Psoas muscle (tissue), 8 donors: Measurements from ENCODE around the gene ANKRD55. TPM values are rescaled to one million over a fixed set of nuclear protein-coding genes. Genes with fewer than 3 reads are reported as not detected.

Experiments
- ATAC-seq, 4 donors: fragments of 200-7000 bp; cut with Tn5 transposase; one replicate each; pipeline ENCODE4 v1.9.1; 2020; ENCODE audit warnings: moderate library complexity in 3 of 4, mild to moderate bottlenecking in 2 of 4
- DNase-seq, 2 donors: peaks; one replicate each; pipeline ENCODE4 v3.0.0-alpha.2; 2020
- H3K27ac ChIP-seq: fragments of 200-600 bp; one replicate; pipeline ENCODE4 v1.8.0; 2022
- H3K27me3 ChIP-seq, 3 donors: fragments of 200-600 bp in 1 of 3; one replicate each; pipeline versions ENCODE4 v1.6.1 to v1.8.0; 2013 to 2022; ENCODE audit warnings: low read length in 2 of 3, mild to moderate bottlenecking in 2 of 3, moderate library complexity in 1 of 3; ENCODE audit not compliant: insufficient read depth in 3 of 3
- H3K36me3 ChIP-seq, 2 donors: fragments of 200-600 bp in 1 of 2; one replicate each; pipeline versions ENCODE4 v1.6.1 to v1.8.0; 2013 to 2022; ENCODE audit warnings: low read depth in 1 of 2, mild to moderate bottlenecking in 1 of 2, moderate library complexity in 1 of 2; ENCODE audit not compliant: insufficient read depth in 1 of 2
- H3K4me1 ChIP-seq: fragments of 200-600 bp; one replicate; pipeline ENCODE4 v1.8.0; 2022
- H3K4me3 ChIP-seq: fragments of 200-600 bp; one replicate; pipeline ENCODE4 v1.8.0; 2022; ENCODE audit warnings: mild to moderate bottlenecking
- H3K9me3 ChIP-seq: fragments of 200-600 bp; one replicate; pipeline ENCODE4 v1.8.0; 2022
- WGBS, 3 donors: extraction: QIAGEN DNeasy Blood & Tissue Kit; methylation state at CpG; one replicate each; pipeline versions ENCODE4 v1.1.6 to v1.1.7; 2013; 5-methylcytosine and 5-hydroxymethylcytosine counted together
- intact Hi-C, 2 donors: fragments of 100-400 bp; cut with DNase I; formaldehyde crosslinking; loops; one replicate each; pipeline versions ENCODE4 v1.11.0 to v1.14.2; 2022
- polyA plus RNA-seq, 3 donors: library from polyadenylated mRNA; stranded (reverse); fragments of 200-250 nt; gene quantifications; one replicate each; pipeline ENCODE4 v1.2.3, GENCODE V29; 2013
- total RNA-seq, 4 donors: library from RNA; stranded (reverse); fragmentation: NEBNext Ultra II Directional in 2 of 4; extraction: Animal tissue kit (Norgen Biotek cat#: 25700) in 2 of 4; gene quantifications; one replicate each; pipeline versions ENCODE4 v1.2.1 to v1.2.4, GENCODE V29; 2021 to 2023
- TF ChIP-seq, protein P1 (sequence below): fragments of 200-600 bp; IDR thresholded peaks from one replicate; pipeline ENCODE4 v1.8.0; 2022; ENCODE audit warnings: antibody characterized with exemption
- donor health status: healthy with polysubstance abuse.
- donor health status: DM: no; HTN: no; CAD: no; lungs with moderate emphysema.
- donor health status: Bipolar disorder and iron deficiency.
- donor health status: healthy.
- donor health status: DM: yes; HTN: yes; CAD: no.
- donor health status: DM: no; HTN: no; CAD: no.
- donor health status: DM: no; HTN: no; CAD: no.
- donor health status: DM: yes; HTN: yes; CAD: no.

ANKRD55 gene
- total and polyA plus RNA-seq, 7 donors, result 0.01 to 0.04 TPM; not detected in 5

DNA sequence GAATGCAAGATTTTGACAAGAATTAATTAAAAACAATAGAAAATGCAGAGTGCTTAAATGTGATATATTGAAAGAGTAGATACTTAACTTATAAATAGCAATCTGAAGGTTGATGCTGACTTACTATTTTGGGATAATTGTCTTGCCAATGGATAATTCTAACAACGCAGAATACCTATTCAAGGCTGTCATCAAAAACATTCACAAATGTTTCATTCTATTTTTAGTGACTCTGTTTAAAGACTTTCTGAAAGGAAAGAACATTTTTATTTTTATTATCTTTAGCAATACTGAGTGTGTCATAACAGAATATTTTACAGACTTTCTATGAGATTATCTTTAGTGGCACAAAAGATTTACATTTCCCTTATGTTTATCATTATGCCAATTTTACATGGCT lies 38.1 kb downstream of the ANKRD55 start:
- WGBS, 3 donors, result 15 to 30% (median 19%) methylated on average over 1 of the region's 1 CpG
- ATAC-seq, result no peak
- Histone ChIP-seq H3K27me3 (no peaks in the 10 kb centered on the region), H3K9me3 (no peaks in the 10 kb centered on the region), H3K4me3 (no peak overlapping the region), H3K4me1 (no peaks in the 10 kb centered on the region), H3K27ac (no peak overlapping the region), H3K36me3 (no peaks in the 10 kb centered on the region)
- TF ChIP-seq, protein P1, sequence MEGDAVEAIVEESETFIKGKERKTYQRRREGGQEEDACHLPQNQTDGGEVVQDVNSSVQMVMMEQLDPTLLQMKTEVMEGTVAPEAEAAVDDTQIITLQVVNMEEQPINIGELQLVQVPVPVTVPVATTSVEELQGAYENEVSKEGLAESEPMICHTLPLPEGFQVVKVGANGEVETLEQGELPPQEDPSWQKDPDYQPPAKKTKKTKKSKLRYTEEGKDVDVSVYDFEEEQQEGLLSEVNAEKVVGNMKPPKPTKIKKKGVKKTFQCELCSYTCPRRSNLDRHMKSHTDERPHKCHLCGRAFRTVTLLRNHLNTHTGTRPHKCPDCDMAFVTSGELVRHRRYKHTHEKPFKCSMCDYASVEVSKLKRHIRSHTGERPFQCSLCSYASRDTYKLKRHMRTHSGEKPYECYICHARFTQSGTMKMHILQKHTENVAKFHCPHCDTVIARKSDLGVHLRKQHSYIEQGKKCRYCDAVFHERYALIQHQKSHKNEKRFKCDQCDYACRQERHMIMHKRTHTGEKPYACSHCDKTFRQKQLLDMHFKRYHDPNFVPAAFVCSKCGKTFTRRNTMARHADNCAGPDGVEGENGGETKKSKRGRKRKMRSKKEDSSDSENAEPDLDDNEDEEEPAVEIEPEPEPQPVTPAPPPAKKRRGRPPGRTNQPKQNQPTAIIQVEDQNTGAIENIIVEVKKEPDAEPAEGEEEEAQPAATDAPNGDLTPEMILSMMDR, result no peak
- intact Hi-C loops, result loop anchor here in 1 of 2 donors (10.0 kb wide), 1 partner anchor 940 kb away; no protein-coding TSS in a partner anchor
- DNase-seq, result no peak

DNA sequence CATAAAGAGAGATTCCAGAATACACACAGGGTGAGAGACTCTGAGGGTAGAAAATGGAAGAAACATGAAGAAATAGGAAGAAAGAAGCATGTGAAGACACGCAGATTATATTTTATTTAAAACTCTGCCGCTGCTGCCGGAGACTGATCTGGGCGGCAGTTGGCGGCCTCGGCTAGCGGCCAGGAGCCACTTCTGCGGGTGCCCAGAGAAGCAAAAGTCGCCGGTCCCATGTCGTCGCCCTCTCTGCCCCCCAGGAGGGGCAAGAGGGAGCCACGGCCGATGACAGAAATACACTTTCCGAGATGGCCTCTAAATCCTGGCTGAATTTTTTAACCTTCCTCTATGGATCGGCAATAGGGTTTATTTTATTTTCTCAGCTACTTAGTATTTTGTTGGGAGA lies 40.9 kb downstream of the ANKRD55 start:
- no peak for ATAC-seq
- WGBS, 3 donors, result 90 to 97% (median 94%) methylated on average over 16 of the region's 16 CpGs
- no peak overlapping the region for H3K27ac ChIP-seq
- no peak for DNase-seq
- H3K9me3 ChIP-seq, result no peaks in the 10 kb centered on the region
- H3K27me3 ChIP-seq, result no peaks in the 10 kb centered on the region
- intact Hi-C loops, result loop anchor here in 1 of 2 donors (10.0 kb wide), 1 partner anchor 937 kb away; no protein-coding TSS in a partner anchor
- no peaks in the 10 kb centered on the region for H3K36me3 ChIP-seq
- TF ChIP-seq, protein P1, result no peak
- no peak overlapping the region for H3K4me3 ChIP-seq
- no peaks in the 10 kb centered on the region for H3K4me1 ChIP-seq

- TF ChIP-seq, protein P1, result no peak
- no peaks in the 10 kb centered on the region for H3K4me1 ChIP-seq
- ATAC-seq (no peak), DNase-seq (no peak)
- 74 to 79% (median 74%) methylated on average over 3 of the region's 3 CpGs for whole genome bisulfite sequencing, 3 donors
- no peaks in the 10 kb centered on the region for H3K9me3 ChIP-seq
- intact Hi-C loops, result loop anchor here in 1 of 2 donors (10.0 kb wide), 1 partner anchor 937 kb away; no protein-coding TSS in a partner anchor
- no peaks in the 10 kb centered on the region for H3K27me3 ChIP-seq
- H3K36me3 ChIP-seq, result no peaks in the 10 kb centered on the region
- H3K27ac ChIP-seq, result no peak overlapping the region
- H3K4me3 ChIP-seq, result no peak overlapping the region
Measured at GRCh38 chr5:56191656-56192055, 41.5 kb downstream of the ANKRD55 start.

GRCh38 chr5:56190497-56190896 lies 42.6 kb downstream of the ANKRD55 start:
- no peak overlapping the region for H3K27ac ChIP-seq

More at GRCh38 chr5:56190497-56190896, 42.6 kb downstream of the ANKRD55 start:
- no peak overlapping the region for H3K4me3 ChIP-seq
- intact Hi-C loops, result loop anchor here in 1 of 2 donors (10.0 kb wide), 1 partner anchor 936 kb away; no protein-coding TSS in a partner anchor
- H3K4me1 ChIP-seq, result no peaks in the 10 kb centered on the region
- H3K36me3 ChIP-seq, result no peaks in the 10 kb centered on the region
- ATAC-seq, result no peak
- no peaks in the 10 kb centered on the region for H3K27me3 ChIP-seq
- TF ChIP-seq, protein P1, result no peak
- peak in 1 of 2 donors; percentile 21 for DNase-seq
- 27 to 42% (median 34%) methylated on average over 2 of the region's 2 CpGs for WGBS, 3 donors
- no peaks in the 10 kb centered on the region for H3K9me3 ChIP-seq
